RWPE2 (cell line): Measurements from ENCODE around the gene TWIST2.

Experiments
- ATAC-seq: fragments of 200-7000 bp; cut with Tn5 transposase; 3 replicates; pipeline ENCODE4 v1.9.1; 2021; ENCODE audit warnings: low read depth
- DNase-seq: peaks from one replicate; pipeline ENCODE4 v3.0.0-alpha.2; 2020; ENCODE audit warnings: low spot score
- H3K27ac ChIP-seq: fragments of 450-650 bp; 2 replicates; pipeline ENCODE4 v1.5.1; 2017; ENCODE audit warnings: mild to moderate bottlenecking; ENCODE audit not compliant: poor library complexity, severe bottlenecking
- H3K27me3 ChIP-seq: fragments of 250-450 bp; sonication (Bioruptor Pico); 2 replicates; pipeline ENCODE4 v1.5.1; 2021; ENCODE audit warnings: mild to moderate bottlenecking, moderate library complexity; ENCODE audit not compliant: insufficient read depth, poor library complexity, severe bottlenecking
- H3K36me3 ChIP-seq: fragments of 250-450 bp; sonication (Bioruptor Pico); 2 replicates; pipeline ENCODE4 v1.5.1; 2020; ENCODE audit warnings: low read depth, mild to moderate bottlenecking, moderate library complexity
- H3K4me1 ChIP-seq: fragments of 250-450 bp; sonication (Bioruptor Pico); 2 replicates; pipeline ENCODE4 v1.5.1; 2021; ENCODE audit warnings: mild to moderate bottlenecking, moderate library complexity; ENCODE audit not compliant: insufficient read depth, poor library complexity, severe bottlenecking
- H3K4me3 ChIP-seq: fragments of 250-450 bp; sonication (Bioruptor Pico); 2 replicates; pipeline ENCODE4 v1.5.1; 2021; ENCODE audit warnings: mild to moderate bottlenecking, moderate library complexity; ENCODE audit not compliant: severe bottlenecking
- H3K9me3 ChIP-seq: fragments of 250-450 bp; sonication (Bioruptor Pico); 2 replicates; pipeline ENCODE4 v1.5.1; 2021; ENCODE audit warnings: mild to moderate bottlenecking, moderate library complexity; ENCODE audit not compliant: severe bottlenecking
- TF ChIP-seq, protein P1 (sequence below): fragments of 450-650 bp; IDR thresholded peaks from one replicate; pipeline ENCODE4 v1.5.1; 2017; ENCODE audit warnings: mild to moderate bottlenecking, moderate library complexity; ENCODE audit not compliant: poor library complexity, severe bottlenecking

TWIST2 gene

DNA sequence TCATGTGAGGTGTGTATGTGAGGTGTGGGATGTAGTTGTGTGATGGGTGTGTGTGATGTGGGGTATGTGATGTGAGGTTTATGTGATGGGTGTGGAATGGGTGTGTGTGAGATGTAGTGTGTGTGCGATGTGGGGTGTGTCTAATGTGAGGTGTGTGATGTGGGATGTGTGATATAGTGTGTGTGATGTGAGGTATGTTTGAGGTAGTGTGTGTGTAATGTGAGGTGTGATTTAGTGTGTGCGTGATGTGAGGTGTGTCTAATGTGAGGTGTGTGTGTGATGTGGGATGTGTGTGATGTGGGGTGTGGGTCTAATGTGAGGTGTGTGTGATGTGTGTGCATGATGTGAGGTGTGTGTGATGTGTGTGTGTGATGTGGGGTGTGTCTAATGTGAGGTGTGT lies 55.3 kb downstream of the TWIST2 start:
- H3K27me3 ChIP-seq = no peaks in the 10 kb centered on the region
- DNase-seq (no peak), ATAC-seq (no peak)
- H3K4me3 ChIP-seq = no peak overlapping the region
- no peak overlapping the region for H3K27ac ChIP-seq
- H3K9me3 ChIP-seq = no peaks in the 10 kb centered on the region
- H3K36me3 ChIP-seq = no peaks in the 10 kb centered on the region
- TF ChIP-seq, protein P1, sequence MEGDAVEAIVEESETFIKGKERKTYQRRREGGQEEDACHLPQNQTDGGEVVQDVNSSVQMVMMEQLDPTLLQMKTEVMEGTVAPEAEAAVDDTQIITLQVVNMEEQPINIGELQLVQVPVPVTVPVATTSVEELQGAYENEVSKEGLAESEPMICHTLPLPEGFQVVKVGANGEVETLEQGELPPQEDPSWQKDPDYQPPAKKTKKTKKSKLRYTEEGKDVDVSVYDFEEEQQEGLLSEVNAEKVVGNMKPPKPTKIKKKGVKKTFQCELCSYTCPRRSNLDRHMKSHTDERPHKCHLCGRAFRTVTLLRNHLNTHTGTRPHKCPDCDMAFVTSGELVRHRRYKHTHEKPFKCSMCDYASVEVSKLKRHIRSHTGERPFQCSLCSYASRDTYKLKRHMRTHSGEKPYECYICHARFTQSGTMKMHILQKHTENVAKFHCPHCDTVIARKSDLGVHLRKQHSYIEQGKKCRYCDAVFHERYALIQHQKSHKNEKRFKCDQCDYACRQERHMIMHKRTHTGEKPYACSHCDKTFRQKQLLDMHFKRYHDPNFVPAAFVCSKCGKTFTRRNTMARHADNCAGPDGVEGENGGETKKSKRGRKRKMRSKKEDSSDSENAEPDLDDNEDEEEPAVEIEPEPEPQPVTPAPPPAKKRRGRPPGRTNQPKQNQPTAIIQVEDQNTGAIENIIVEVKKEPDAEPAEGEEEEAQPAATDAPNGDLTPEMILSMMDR = no peak
- no peaks in the 10 kb centered on the region for H3K4me1 ChIP-seq

- Histone ChIP-seq H3K9me3 (no peaks in the 10 kb centered on the region), H3K27me3 (no peaks in the 10 kb centered on the region), H3K27ac (no peak overlapping the region), H3K36me3 (no peaks in the 10 kb centered on the region), H3K4me1 (no peaks in the 10 kb centered on the region), H3K4me3 (no peak overlapping the region)
- ATAC-seq (no peak), DNase-seq (no peak)
- TF ChIP-seq, protein P1 = no peak
These were observed 56.3 kb downstream of the TWIST2 start for GRCh38 chr2:238904177-238904576.

GRCh38 chr2:238904716-238905115 lies 56.8 kb downstream of the TWIST2 start:
- H3K4me3 ChIP-seq = no peak overlapping the region
- no peaks in the 10 kb centered on the region for H3K36me3 ChIP-seq
- no peaks in the 10 kb centered on the region for H3K27me3 ChIP-seq
- no peak overlapping the region for H3K27ac ChIP-seq
- TF ChIP-seq, protein P1 = no peak
- H3K4me1 ChIP-seq = no peaks in the 10 kb centered on the region
- DNase-seq = no peak
- H3K9me3 ChIP-seq = no peaks in the 10 kb centered on the region
- no peak for ATAC-seq

GRCh38 chr2:238905224-238905623 lies 57.3 kb downstream of the TWIST2 start:
- no peak overlapping the region for H3K27ac ChIP-seq
- TF ChIP-seq, protein P1 = no peak
- no peaks in the 10 kb centered on the region; the same call in 1 of the 2 replicates for H3K36me3 ChIP-seq
- H3K27me3 ChIP-seq = no peaks in the 10 kb centered on the region
- no peaks in the 10 kb centered on the region for H3K9me3 ChIP-seq
- H3K4me3 ChIP-seq = no peak overlapping the region
- peaks cover 2% of the 10 kb centered on the region for H3K4me1 ChIP-seq
- no peak for ATAC-seq
- DNase-seq = no peak

- H3K27me3 ChIP-seq = no peaks in the 10 kb centered on the region
- TF ChIP-seq, protein P1 = no peak
- DNase-seq = no peak
- no peak for ATAC-seq
- H3K9me3 ChIP-seq = no peaks in the 10 kb centered on the region
- H3K36me3 ChIP-seq = no peaks in the 10 kb centered on the region; the same call in 1 of the 2 replicates
- no peak overlapping the region for H3K27ac ChIP-seq
- H3K4me1 ChIP-seq = peaks cover 6% of the 10 kb centered on the region
- H3K4me3 ChIP-seq = no peak overlapping the region
These were observed 57.8 kb downstream of the TWIST2 start for GRCh38 chr2:238905644-238906043.
